ENCODE measurements around the gene MAPK8IP1. TPM values are rescaled to one million over a fixed set of nuclear protein-coding genes. Genes with fewer than 3 reads are reported as not detected.

MAPK8IP1 gene
- total and polyA plus RNA-seq, 2 donors (not counting 1 experiment from before 2014, with no cell fraction given) = 2.1 to 4.0 TPM

DNA sequence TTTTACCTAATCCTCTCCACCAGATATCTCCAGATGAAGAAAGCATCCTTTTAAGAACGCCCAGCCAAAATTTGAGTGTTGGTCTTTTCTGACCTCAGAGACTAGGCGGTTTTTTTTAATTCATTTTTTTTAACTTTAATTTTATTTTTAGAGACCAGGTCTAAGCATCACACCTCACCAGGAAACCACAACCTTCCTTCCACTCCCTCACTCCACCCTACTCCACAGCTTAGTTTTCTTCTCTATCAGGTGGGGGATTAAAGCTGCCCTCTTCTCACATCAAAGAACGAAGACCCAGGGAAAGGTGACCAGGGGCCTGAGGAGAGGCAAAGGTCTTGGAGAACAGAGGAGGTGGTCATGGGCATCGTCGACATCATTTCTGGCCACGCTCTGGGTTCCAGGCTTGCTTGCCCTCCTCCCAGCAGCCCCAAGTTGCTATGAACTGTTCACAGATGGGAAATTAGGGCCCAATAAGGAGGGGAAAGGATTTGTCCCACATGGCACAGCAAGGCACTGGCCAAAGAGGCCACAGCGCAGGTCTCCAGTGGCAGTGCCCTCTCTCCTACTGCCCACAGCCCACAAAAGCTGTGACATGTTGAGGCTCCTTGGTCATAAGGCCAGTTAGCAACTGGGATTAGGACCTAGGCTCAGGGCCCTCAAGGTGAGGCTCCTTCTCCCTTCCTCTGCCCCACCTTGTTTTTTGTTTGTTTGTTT lies 33.7 kb downstream of the MAPK8IP1 start:
- Mint-ChIP-seq H3K4me3 (peak overlapping the region; percentile 92), H3K27me3 (no peaks in the 10 kb centered on the region), H3K4me1 (peaks cover 72% of the 10 kb centered on the region), H3K9me3 (ENCODE audit: insufficient read depth) (no peaks in the 10 kb centered on the region), H3K27ac (peak overlapping the region; percentile 94)
- CTCF ChIA-PET = interaction anchor here (0.9 to 9.6 kb wide), 6 partner anchors 8 to 147 kb away, joined by 3 to 98 read pairs (median 5); partner anchors contain the start of gene CRY2
- no peak for TF ChIP-seq EZH2 (IDR thresholded peaks at IDR 0.05; ENCODE audit: borderline replicate concordance, insufficient read depth, low read depth, low read length, poor library complexity, severe bottlenecking)
- TF ChIP-seq, protein P1, sequence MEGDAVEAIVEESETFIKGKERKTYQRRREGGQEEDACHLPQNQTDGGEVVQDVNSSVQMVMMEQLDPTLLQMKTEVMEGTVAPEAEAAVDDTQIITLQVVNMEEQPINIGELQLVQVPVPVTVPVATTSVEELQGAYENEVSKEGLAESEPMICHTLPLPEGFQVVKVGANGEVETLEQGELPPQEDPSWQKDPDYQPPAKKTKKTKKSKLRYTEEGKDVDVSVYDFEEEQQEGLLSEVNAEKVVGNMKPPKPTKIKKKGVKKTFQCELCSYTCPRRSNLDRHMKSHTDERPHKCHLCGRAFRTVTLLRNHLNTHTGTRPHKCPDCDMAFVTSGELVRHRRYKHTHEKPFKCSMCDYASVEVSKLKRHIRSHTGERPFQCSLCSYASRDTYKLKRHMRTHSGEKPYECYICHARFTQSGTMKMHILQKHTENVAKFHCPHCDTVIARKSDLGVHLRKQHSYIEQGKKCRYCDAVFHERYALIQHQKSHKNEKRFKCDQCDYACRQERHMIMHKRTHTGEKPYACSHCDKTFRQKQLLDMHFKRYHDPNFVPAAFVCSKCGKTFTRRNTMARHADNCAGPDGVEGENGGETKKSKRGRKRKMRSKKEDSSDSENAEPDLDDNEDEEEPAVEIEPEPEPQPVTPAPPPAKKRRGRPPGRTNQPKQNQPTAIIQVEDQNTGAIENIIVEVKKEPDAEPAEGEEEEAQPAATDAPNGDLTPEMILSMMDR (IDR thresholded peaks at IDR 0.05) = no peak
- peaks cover 45 to 67% of the 10 kb centered on the region in 2 donors for H3K4me1 ChIP-seq (ENCODE audit: control insufficient read depth in 2 of 2, insufficient read depth in 2 of 2, low read length in 2 of 2)
- H3K4me2 ChIP-seq (replicated peaks; ENCODE audit: low read depth, low read length, poor library complexity, severe bottlenecking) = peak overlapping the region; percentile 98
- peak overlapping the region; percentile 97 for H3K9ac ChIP-seq (ENCODE audit: low read length)
- peak overlapping the region; percentile 80 for H2AFZ ChIP-seq (ENCODE audit: insufficient read depth, low read depth, low read length, poor library complexity, severe bottlenecking)
- peaks cover 60% of the 10 kb centered on the region for H3K79me2 ChIP-seq (ENCODE audit: control insufficient read depth, insufficient read depth, low read length)
- POLR2A ChIA-PET = interaction anchor here (9.1 kb wide), 1 partner anchor 15 kb away, joined by 162 read pairs; no protein-coding TSS in a partner anchor
- intact Hi-C loops (cut with micrococcal nuclease) = loop anchor here (1.0 to 10.0 kb wide), 10 partner anchors 11 to 1354 kb away; partner anchors contain the start of genes ATG13, CD82, CRY2 and DGKZ
- H3K4me3 ChIP-seq (ENCODE audit: control extremely low read depth in 1 of 5, extremely low read depth in 1 of 5, insufficient read depth in 1 of 5, low read depth in 2 of 5, low read length in 4 of 5) = peak overlapping the region; percentile 86 to 99 (median 90)
- H3K9me3 ChIP-seq (ENCODE audit: control extremely low read depth in 1 of 3, control insufficient read depth in 2 of 3, insufficient read depth in 1 of 3, low read length in 2 of 3) = no peaks in the 10 kb centered on the region
- H4K20me1 ChIP-seq (ENCODE audit: control insufficient read depth, insufficient read depth, low read length, poor library complexity, severe bottlenecking) = peaks cover 40% of the 10 kb centered on the region
- ATAC-seq (ENCODE audit: low read depth) (no peak), DNase-seq (no peak)
- no peaks in the 10 kb centered on the region for H3K27me3 ChIP-seq (replicated peaks in 1 of 4; ENCODE audit: control extremely low read depth in 1 of 4, control insufficient read depth in 3 of 4, insufficient read depth in 4 of 4, low read length in 3 of 4)
- H3K27ac ChIP-seq (ENCODE audit: low read length in 2 of 2) = peak overlapping the region; percentile 88 to 95
- WGBS (ENCODE audit: insufficient coverage) = 62% methylated on average over 4 of the region's 7 CpGs
- peaks cover 2 to 17% of the 10 kb centered on the region in 2 experiments for H3K36me3 ChIP-seq (replicated peaks in 1 of 2; ENCODE audit: control extremely low read depth in 1 of 2, control insufficient read depth in 1 of 2, extremely low read depth in 1 of 2, insufficient read depth in 2 of 2, low read length in 1 of 2)

All from B cell (primary cell).